GM13977 (cell line): Measurements from ENCODE around the gene PRICKLE2.

Experiments used
- DNase-seq: peaks from one replicate; pipeline ENCODE4 v3.0.0; 2012; ENCODE audit warnings: low spot score
- in situ Hi-C: fragments of 300-500 bp; cut with MboI; formaldehyde crosslinking; loops from one replicate; pipeline ENCODE4 v1.12.0; 2022; ENCODE audit warnings: low sequenced_read_pairs, low pct_unique_long_range_greater_than_20kb, mixed read lengths, inconsistent platforms; ENCODE audit not compliant: unreplicated experiment
- TF ChIP-seq, protein P1 (sequence below): IDR thresholded peaks from 2 replicates; pipeline ENCODE4 v1.5.1; 2012; ENCODE audit warnings: mild to moderate bottlenecking, control low read depth; ENCODE audit not compliant: insufficient read depth; ENCODE audit errors: extremely low read depth, missing control alignments

The PRICKLE2 gene

DNA sequence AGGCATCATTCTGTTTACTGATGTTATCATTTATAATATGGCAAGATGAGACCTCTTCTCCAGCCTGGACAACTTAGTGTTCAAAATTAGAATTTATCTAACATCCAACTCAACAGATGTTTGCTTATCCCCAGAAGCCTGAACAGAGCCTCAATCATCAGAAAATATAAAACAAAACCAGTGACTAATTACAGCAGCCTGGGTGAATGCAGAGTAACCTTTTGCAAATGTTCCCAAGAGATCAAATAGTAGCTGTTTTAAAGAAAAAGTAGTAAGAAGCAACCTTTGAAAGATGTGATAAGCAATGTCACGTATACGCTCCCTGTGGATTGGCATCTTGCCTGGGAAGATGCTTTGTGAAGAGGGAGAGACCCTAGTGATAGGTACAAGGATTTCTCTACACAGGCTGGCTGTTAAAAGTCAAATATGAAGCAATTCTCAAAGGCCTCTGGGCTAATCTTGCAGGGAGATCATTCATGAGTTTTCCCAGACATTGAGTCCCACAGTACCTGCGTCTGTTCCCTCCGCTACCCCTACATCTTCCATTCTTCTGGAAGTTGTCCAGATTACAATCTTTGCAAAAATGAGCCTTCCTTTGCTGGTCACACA, 39.3 kb upstream of the PRICKLE2 start:
- DNase-seq, result no peak
- in situ Hi-C loops, result no loop called here
- TF ChIP-seq, protein P1, sequence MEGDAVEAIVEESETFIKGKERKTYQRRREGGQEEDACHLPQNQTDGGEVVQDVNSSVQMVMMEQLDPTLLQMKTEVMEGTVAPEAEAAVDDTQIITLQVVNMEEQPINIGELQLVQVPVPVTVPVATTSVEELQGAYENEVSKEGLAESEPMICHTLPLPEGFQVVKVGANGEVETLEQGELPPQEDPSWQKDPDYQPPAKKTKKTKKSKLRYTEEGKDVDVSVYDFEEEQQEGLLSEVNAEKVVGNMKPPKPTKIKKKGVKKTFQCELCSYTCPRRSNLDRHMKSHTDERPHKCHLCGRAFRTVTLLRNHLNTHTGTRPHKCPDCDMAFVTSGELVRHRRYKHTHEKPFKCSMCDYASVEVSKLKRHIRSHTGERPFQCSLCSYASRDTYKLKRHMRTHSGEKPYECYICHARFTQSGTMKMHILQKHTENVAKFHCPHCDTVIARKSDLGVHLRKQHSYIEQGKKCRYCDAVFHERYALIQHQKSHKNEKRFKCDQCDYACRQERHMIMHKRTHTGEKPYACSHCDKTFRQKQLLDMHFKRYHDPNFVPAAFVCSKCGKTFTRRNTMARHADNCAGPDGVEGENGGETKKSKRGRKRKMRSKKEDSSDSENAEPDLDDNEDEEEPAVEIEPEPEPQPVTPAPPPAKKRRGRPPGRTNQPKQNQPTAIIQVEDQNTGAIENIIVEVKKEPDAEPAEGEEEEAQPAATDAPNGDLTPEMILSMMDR, result no peak

DNA sequence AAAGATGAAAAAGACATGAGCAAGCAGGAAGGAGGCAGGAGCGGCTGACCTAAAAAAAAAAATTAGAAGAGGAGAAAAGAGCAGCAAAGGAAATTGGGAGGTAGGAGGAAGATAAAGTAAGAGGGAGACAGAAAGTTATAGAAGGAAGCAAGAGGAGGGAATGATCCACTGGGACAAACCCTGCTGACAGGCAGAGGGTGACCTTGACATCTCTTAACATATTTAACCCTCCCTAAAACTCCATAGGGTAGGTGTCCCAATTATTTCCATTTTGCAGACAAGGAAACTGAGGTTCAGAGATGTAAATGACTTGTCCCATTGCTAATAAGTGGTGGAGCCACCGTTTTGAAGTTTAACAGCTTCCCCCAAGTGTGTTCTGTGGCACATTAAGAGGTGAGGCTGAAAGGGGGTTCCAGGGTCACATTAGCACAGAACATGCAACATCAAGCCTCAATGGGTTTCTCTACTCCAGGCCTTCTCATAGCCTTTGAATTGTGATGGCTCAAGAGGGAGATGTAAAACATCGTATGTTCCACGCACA, 37.4 kb upstream of the PRICKLE2 start:
- TF ChIP-seq, protein P1, result no peak
- no peak for DNase-seq
- in situ Hi-C loops, result no loop called here

DNA sequence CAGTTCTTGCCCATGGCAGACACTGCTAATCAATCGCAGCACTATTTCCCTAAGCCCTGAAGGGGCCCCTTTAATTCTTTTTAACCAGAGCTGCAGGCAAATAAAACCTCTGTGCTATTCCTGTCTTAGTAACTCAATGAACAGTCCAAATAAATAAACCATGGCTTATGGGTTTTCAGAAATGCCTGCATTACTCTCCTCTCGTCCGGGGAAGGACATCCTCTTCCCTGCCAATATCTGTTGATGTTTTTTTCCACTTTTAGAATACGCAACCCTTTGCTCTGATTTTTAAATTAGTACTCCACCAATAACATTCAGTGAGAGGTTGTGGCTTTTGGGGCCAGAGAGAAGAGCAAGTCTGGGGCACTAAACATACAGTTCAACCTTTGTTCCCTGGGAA, 35.2 kb upstream of the PRICKLE2 start:
- in situ Hi-C loops, result no loop called here

DNA sequence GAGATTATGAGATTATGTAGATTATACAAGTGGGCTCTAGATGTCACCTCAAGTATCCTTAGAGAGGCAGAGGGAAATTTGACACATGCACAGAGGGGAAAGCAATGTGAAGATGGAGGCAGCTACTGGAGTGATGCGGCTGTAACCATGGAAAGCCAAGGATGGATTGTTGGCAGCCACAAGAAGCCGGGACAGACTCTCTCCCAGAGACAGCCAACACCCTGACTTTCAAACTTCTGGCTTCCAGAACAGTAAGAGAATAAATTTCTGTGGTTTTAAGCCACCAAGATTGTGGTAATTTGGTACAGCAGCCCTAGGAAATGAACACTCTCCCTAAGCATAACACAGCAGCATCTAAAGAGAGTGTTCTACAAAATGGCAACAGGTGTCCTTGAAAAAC, 34.4 kb upstream of the PRICKLE2 start:
- no peak for DNase-seq
- in situ Hi-C loops, result no loop called here
- TF ChIP-seq, protein P1, result no peak

More for the DNA sequence above, 35.2 kb upstream of the PRICKLE2 start:
- TF ChIP-seq, protein P1, result no peak
- no peak for DNase-seq

DNA sequence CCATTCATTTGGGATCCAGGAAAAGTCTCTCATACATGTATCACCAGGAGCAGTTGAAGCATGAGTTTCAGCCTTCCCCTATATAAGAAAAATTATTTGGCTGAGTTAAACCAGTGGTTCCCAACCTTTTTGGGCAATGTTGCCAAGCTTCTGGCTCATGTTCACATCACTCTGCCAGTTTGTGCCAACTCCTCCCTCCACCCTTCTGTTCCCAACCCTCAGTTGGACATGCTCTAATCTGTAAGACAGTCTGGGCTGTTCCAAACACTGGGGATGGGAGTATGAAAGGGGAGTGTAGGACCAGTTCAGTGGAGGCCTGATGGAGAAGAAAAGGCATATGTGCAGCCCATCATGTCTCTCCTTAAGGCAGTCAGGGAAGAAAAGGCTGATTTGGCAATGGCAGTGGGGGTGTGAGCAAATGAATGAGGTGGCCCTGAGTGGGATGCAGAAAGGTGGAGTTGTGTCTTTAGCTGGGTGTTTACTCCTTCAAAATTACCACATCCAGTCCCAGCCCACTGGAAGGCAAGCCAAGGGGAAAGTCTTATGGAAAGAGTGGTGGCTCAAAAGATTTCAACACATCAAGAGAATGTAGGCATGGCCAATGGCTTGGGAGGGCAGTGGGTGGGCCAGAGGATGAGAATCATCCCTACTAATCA, 32.0 kb upstream of the PRICKLE2 start:
- in situ Hi-C loops, result no loop called here
- DNase-seq, result no peak
- TF ChIP-seq, protein P1, result no peak

DNA sequence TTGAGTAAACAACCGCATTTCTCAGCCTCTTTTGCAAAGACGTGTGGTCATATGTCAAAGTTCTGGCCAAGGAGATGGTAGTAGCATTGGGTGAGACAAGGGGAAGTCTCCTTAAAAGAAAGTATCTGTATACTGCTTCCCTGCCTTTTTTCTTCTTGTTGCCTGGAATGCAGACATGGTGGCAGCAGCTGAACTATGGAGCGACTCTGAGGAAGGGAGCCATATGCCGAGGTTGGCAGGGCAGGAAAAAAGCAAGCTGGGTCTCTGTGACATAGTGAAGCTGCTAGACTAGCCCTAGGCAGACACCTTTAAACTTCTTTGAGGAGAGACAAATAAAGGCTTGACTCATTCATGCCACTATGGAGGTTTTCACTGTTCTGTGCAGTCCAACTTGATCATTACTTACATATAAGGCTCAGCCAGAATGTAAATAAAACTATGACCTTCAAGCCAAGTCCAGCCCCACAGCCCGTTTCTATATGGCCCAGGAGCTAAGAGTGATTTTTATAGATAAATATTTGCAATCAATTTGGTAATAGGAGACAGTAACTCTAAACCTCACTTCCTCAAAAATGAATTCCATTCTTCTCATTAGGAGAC, 30.6 kb upstream of the PRICKLE2 start:
- in situ Hi-C loops, result no loop called here
- no peak for DNase-seq
- TF ChIP-seq, protein P1, result no peak
